NCI-H446 treated with DMSO at 0.1 percent for 48 hours (cell line): Measurements from ENCODE around the gene IGSF9.
A peak's percentile ranks its signal among the peaks of the same experiment; 100 is the strongest.

Experiments used
- DNase-seq: peaks from one replicate; lab custom pipeline; 2025; lab: John Stamatoyannopoulos, UW

The IGSF9 gene

GRCh38 chr1:159896546-159896930, 48.9 kb downstream of the IGSF9 start:
- no peak for DNase-seq

- no peak for DNase-seq
Measured at GRCh38 chr1:159895836-159896545, 49.4 kb downstream of the IGSF9 start.

GRCh38 chr1:159895286-159895685, 50.1 kb downstream of the IGSF9 start:
- no peak for DNase-seq

- no peak for DNase-seq
Measured at GRCh38 chr1:159892944-159893343, 52.5 kb downstream of the IGSF9 start.

DNA sequence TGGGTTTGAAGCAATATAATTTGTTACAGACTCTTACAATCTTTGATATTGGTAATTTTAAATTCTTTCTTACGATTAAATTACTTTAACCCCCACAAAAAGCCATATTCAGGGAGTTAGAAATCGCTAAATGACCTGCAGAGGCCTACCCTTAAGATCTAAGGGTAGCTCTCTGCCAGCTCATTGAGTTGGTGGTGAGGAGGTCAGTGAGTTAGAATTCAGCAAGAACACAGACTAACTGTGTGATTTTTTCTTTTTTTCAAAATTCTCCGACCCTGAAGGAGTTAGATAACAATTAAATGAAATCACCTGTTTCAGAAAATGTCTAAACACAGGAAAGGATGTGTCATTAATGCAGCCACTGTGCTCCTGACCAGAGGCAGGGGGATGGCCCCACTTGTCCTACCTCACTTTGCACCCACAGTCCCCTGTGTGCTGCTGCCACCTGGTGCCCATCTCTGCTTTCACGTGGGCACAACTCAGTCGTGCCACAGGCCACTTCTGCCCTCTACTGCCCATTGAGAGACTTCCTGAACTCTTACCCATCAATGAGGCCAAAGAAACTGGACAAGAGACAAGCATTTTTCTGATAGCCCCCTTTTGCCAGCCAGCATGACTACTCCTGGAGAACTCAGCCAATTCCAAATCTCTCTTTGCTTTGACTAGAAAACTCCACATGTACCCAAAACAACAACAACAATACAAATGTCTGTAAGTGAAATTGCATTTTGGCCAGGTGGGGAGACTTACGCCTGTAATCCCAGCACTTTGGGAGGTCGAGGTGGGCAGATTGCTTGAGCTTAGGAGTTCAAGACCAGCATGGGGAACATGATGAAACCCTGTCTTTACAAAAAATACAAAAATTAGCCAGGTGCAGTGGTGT, 53.9 kb downstream of the IGSF9 start:
- DNase-seq: peak; percentile 59

- DNase-seq: no peak
Measured at GRCh38 chr1:159890390-159890789, 55.0 kb downstream of the IGSF9 start.

DNA sequence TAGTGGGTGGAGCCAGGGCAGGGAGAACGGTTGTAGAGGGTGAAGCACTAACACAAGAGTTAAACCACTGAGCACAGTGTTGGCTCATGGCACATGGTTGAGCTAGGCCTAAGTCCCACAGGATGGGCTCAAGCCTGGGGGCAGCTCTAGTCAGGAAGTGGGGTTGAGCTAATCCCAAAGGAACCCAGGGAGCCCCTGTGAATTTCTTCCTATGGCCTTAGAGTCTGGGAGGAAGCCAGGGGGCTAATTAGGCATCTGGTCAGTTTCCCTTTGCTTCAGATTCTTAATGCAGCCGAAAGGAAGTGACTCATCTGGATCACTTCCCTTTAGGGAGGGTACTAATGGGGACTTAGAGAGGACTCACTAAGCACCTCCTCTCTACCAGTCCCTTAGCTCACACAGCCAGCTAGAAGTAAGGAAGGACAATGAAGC, 55.6 kb downstream of the IGSF9 start:
- DNase-seq: peak; percentile 17

- no peak for DNase-seq
Measured at GRCh38 chr1:159889202-159889601, 56.2 kb downstream of the IGSF9 start.

DNA sequence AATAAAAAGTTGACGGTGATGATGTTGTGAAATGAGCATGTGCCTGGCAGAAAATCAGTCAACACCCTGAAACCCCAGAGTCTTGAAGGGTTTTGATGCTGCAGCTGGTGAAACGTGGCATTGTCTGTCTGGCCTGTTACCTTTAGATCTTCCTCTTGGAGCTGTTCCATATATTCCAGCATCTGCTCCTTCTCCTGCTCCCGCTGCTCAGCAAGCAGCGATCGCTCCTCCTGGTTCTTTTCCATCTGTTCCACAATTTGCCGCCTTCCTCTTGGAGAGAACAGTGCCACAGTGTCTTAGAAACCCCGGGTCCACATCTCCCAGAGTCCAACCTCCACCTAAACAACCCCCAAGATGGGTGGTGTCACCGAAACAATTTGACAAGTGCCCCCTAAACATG, 61.1 kb downstream of the IGSF9 start:
- peak; percentile 69 for DNase-seq

- DNase-seq: no peak
Measured at GRCh38 chr1:159883134-159883533, 62.3 kb downstream of the IGSF9 start.

DNA sequence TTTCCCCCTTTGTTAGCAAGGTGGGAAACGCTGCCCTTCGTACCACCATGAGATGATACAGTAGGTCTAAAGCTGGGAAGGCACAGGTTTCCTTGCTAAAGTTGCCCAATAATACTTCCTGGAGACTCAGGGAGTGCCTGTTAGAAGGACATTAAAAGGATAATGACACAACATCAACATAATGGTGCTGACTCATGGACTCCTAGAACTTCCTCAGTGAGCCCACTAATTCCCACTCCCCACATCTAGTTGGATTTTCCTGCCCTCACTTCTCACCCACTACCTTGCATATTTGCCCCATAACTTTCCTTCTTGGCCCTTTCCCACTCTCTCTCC, 62.9 kb downstream of the IGSF9 start:
- no peak for DNase-seq

- peak; percentile 69 for DNase-seq
Measured at GRCh38 chr1:159881622-159882526, 63.5 kb downstream of the IGSF9 start.

DNA sequence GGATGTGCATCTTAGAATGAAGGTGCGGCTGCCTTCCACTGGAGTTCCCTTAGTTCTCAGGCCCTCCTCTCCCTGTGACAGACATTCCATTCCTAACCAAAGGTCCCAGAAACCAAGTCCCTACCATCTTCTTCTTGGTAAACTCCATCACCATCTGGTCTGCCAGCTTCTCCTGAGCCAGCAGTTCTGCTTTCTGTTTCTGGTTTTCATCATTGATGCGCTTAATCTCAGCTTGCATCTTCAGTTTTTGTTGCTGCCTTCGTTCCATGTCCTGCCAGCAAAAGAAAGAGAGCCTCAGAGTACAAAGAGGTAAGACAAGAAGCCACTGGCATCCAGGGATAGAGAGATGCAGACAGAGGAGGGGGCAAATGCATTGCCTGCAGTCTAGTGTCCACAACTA, 65.0 kb downstream of the IGSF9 start:
- DNase-seq: no peak

- no peak for DNase-seq
Measured at GRCh38 chr1:159879977-159880376, 65.4 kb downstream of the IGSF9 start.

DNA sequence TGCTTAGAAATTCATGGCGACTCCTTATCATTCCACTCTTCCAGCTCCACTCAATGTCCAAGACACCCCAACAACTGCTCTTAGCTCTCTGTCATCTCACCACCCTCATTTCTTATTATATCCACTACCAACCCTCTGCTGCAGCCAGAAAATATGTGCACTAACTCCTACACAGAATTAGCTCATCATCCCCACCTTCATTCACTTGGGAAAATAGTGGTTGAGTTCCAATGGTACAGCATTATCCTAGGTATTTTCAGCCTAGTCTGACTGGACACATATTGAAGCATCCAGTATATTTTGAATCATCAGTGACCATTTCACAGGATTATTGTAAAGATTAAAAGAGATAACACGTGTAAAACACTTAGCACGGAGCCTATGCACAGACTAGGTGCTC, 66.3 kb downstream of the IGSF9 start:
- DNase-seq: no peak

GRCh38 chr1:159877695-159878444, 67.5 kb downstream of the IGSF9 start:
- no peak for DNase-seq
